VCaP (cell line): Measurements from ENCODE around the gene NELFA.
A peak's percentile ranks its signal among the peaks of the same experiment; 100 is the strongest.
"Not testable (repeated sequence)": the region's sequence is repeated elsewhere in the genome, so short reads cannot be mapped to it uniquely, and the experiment has no call there.

ENCODE experiments used
- H3K27ac ChIP-seq: fragments of 450-650 bp; 2 replicates; pipeline ENCODE4 v1.5.1; 2017
- TF ChIP-seq, protein P1 (sequence below): fragments of 450-650 bp; conservative IDR thresholded peaks from 2 replicates; pipeline ENCODE4 v1.5.1; 2017; ENCODE audit warnings: mild to moderate bottlenecking, moderate library complexity

Gene NELFA

DNA sequence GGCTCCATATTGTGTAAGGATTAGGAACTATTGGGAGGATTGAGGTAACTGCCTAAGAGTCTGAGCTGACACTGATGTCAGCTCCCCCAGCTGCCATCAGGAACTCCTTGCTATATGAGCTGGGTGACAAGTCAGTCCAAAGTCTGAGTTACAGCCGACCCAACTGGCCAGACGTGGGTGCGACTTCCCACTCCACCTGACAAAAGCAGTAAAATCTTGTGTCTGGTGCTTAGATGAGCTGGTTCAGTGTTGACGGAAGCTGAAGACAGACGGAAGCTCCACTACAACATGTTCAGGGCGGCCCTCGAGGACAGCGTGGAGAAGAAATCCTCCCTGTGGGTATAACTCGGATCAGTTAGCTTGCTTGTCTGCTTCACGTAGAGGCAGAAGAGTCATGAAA, 27.6 kb upstream of the NELFA start:
- TF ChIP-seq, protein P1, sequence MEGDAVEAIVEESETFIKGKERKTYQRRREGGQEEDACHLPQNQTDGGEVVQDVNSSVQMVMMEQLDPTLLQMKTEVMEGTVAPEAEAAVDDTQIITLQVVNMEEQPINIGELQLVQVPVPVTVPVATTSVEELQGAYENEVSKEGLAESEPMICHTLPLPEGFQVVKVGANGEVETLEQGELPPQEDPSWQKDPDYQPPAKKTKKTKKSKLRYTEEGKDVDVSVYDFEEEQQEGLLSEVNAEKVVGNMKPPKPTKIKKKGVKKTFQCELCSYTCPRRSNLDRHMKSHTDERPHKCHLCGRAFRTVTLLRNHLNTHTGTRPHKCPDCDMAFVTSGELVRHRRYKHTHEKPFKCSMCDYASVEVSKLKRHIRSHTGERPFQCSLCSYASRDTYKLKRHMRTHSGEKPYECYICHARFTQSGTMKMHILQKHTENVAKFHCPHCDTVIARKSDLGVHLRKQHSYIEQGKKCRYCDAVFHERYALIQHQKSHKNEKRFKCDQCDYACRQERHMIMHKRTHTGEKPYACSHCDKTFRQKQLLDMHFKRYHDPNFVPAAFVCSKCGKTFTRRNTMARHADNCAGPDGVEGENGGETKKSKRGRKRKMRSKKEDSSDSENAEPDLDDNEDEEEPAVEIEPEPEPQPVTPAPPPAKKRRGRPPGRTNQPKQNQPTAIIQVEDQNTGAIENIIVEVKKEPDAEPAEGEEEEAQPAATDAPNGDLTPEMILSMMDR = no peak
- no peak overlapping the region for H3K27ac ChIP-seq

DNA sequence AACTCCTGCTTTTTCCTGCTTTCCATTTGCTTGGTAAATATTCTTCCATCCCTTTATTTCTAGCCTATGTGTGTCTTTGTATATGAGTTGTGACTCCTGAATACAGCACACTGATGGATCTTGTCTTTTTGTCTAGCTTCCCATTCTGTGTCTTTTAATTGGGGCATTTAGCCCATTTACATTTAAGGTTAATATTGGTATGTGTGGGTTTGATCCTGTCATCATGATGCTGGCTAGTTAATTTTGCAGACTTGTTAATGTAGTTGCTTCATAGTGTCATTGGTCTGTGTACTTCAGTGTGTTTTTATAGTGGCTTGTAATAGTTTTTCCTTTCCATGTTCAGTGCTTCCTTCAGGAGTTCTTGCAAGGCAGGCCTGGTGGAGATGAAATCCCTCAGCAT, 22.4 kb upstream of the NELFA start:
- H3K27ac ChIP-seq = not testable (repeated sequence)

DNA sequence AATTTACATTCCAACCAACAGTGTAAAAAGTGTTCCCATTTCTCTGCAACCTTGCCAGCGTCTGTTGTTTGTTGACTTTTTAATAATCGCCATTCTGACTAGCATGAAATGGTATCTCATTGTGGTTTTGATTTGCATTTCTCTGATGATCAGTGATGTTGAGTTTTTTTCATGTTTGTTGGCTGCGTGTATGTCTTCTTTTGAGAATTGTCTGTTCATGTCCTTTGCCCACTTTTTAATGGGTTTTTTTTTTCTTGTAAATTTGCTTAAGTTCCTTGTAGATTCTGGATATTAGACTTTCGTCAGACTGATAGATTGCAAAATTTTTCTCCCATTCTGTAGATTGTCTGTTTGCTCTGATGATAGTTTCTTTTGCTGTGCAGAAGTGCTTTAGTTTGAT, 18.3 kb upstream of the NELFA start:
- not testable (repeated sequence) for H3K27ac ChIP-seq

DNA sequence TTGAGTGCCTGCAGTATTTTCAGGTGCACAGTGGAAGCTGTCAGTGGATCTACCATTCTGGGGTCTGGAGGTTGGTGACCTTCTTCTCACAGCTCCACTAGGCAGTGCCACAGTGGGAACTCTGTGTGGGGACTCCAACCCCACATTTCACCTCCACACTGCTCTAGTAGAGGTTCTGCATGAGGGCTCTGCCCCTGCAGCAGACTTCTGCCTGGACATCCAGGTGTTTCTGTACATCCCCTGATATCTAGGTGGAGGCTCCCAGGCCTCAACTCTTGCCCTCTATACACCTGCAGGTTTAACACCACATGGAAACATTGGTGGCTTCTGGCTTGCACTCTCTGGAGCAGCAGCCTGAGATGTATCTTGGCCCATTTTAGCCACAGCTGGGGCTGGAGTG, 17.0 kb upstream of the NELFA start:
- TF ChIP-seq, protein P1 = no peak
- H3K27ac ChIP-seq = no peak overlapping the region

DNA sequence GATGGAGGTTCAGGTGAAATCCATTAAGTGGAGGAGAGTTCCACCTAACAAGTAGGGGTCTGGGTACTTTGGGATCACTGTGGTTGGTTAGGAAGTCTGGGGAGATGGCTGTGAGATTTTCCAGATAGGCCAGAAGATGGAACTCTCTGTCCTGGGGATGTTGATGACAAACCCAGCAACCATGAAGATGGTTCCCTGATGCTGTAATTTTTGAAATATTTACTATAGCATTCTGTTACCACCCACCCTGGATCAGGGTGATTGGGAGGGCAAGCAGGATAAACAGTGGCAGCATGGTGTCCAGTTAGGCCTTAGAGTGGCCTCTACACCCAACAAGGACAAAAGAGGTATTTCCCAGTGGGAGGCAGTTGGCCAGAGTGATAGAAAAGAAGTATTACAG, 15.9 kb upstream of the NELFA start:
- no peak overlapping the region for H3K27ac ChIP-seq
- TF ChIP-seq, protein P1 = no peak

GRCh38 chr4:2021358-2022018, 12.7 kb upstream of the NELFA start:
- H3K27ac ChIP-seq = not testable (repeated sequence)

DNA sequence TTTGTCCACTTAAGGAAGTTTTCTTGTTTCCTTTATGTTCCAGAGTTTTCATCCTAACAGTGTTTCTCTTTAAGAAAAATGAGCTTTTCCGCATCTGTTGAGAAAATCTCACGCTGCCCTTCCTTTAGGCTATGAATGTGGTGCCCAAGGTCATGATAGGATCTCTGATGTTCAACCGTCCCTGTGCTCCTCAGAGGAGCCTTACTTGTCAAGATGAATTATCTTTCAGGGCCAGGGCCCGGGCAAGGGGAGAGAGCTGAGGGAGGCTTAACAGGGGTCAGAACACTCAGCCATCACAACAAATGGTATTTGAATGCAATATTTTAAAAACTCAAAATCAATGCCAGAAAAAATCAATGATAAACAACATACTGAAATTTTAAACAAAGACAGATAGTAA, 6.2 kb upstream of the NELFA start:
- H3K27ac ChIP-seq = no peak overlapping the region
- TF ChIP-seq, protein P1 = no peak

GRCh38 chr4:2011583-2011982, 2.8 kb upstream of the NELFA start:
- TF ChIP-seq, protein P1 = no peak

DNA sequence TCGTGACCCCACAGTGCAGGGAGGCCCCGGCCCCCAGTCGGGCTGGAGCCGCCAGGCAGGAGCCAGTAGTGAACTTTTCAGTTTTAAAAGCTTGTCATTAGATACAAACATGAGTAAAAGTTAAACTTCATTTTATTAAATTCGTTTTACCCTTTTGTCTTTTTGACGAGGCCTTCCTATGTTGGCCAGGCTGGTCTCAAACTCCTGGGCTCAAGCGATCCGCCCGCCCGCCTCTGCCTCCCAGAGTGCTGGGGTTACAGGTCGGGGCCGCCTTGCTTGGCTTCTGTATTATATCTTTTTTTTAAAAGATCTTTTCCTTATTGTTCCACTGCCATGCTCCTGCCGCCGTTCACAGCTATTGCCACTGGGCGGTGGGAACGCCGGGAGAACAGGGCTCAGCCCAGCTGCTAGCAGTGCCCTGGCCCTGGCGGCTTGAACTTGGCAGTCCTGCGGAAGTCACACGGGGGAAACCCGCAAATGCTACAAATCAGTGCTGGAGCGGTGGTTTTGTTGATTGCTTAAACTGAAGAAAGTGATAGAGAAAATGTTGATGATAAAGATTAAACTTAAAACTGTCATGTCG, 968 bp upstream of the NELFA start:
- H3K27ac ChIP-seq = peak overlapping the region; percentile 98
- TF ChIP-seq, protein P1 = peak; percentile 61

More at GRCh38 chr4:2011583-2011982, 2.8 kb upstream of the NELFA start:
- H3K27ac ChIP-seq = no peak overlapping the region
